PFSK-1 (cell line): ENCODE measurements around the gene RSF1.

Experiments used
- FOXP2 ChIP-seq: optimal IDR thresholded peaks from 2 replicates; pipeline ENCODE3; 2011; ENCODE audit warnings: borderline replicate concordance, control low read depth, inconsistent platforms; ENCODE audit not compliant: insufficient read depth; ENCODE audit errors: extremely low read length, extremely low read depth
- POLR2AphosphoS5 ChIP-seq: IDR thresholded peaks from 2 replicates; pipeline ENCODE4 v1.6.1; 2012; ENCODE audit warnings: low read depth, mild to moderate bottlenecking, control low read depth, low read length, moderate library complexity
- REST ChIP-seq, 2 experiments: IDR thresholded peaks; 2 replicates each; pipeline versions ENCODE4 v1.6.1 to v1.8.0; 2011 to 2012; ENCODE audit warnings: low read depth in 2 of 2, low read length in 2 of 2, control low read depth in 1 of 2, inconsistent platforms in 1 of 2, mild to moderate bottlenecking in 1 of 2, moderate library complexity in 1 of 2; ENCODE audit not compliant: insufficient read depth in 1 of 2
- SIN3A ChIP-seq: IDR thresholded peaks from 2 replicates; pipeline ENCODE4 v1.6.1; 2012; ENCODE audit warnings: mild to moderate bottlenecking, low read length, moderate library complexity, borderline replicate concordance; ENCODE audit not compliant: insufficient read depth
- TAF1 ChIP-seq: IDR thresholded peaks from 2 replicates; pipeline ENCODE4 v1.6.1; 2012; ENCODE audit warnings: low read length, control low read depth, borderline replicate concordance; ENCODE audit not compliant: insufficient read depth

RSF1 gene

GRCh38 chr11:77854838-77855237, 34.3 kb upstream of the RSF1 start:
- no peak for TF ChIP-seq REST (IDR thresholded peaks at IDR 0.05; ENCODE audit: insufficient read depth in 1 of 2, low read depth in 2 of 2, low read length in 2 of 2)
- no peak for TF ChIP-seq POLR2AphosphoS5
- TF ChIP-seq FOXP2: no peak

- TF ChIP-seq FOXP2 (no peak), POLR2AphosphoS5 (no peak), REST (IDR thresholded peaks at IDR 0.05; ENCODE audit: insufficient read depth in 1 of 2, low read depth in 2 of 2, low read length in 2 of 2) (no peak), TAF1 (no peak), SIN3A (no peak)
Measured at GRCh38 chr11:77851503-77851902, 31.0 kb upstream of the RSF1 start.

GRCh38 chr11:77842441-77843121, 22.1 kb upstream of the RSF1 start:
- no peak for TF ChIP-seq FOXP2
- TF ChIP-seq REST (IDR thresholded peaks at IDR 0.05; ENCODE audit: insufficient read depth in 1 of 2, low read depth in 2 of 2, low read length in 2 of 2): no peak
- no peak for TF ChIP-seq TAF1
- no peak for TF ChIP-seq SIN3A
- TF ChIP-seq POLR2AphosphoS5: no peak

GRCh38 chr11:77833302-77833701, 12.8 kb upstream of the RSF1 start:
- TF ChIP-seq TAF1 (no peak), SIN3A (no peak), FOXP2 (no peak), REST (IDR thresholded peaks at IDR 0.05; ENCODE audit: insufficient read depth in 1 of 2, low read depth in 2 of 2, low read length in 2 of 2) (no peak), POLR2AphosphoS5 (no peak)

GRCh38 chr11:77828926-77829325, 8.4 kb upstream of the RSF1 start:
- TF ChIP-seq FOXP2: no peak
- no peak for TF ChIP-seq POLR2AphosphoS5
- TF ChIP-seq REST (IDR thresholded peaks at IDR 0.05; ENCODE audit: insufficient read depth in 1 of 2, low read depth in 2 of 2, low read length in 2 of 2): no peak
- TF ChIP-seq SIN3A: no peak
- no peak for TF ChIP-seq TAF1
